Activated CD4-positive, alpha-beta T cell treated with anti-CD3 and anti-CD28 coated beads, Interleukin-2, amount 10 ng/mL, durations not matched to agents 24 days and 14 days (primary cell): ENCODE measurements around the gene COX7A2L. TPM values are rescaled to one million over a fixed set of nuclear protein-coding genes. Genes with fewer than 3 reads are reported as not detected.
"Not testable (repeated sequence)": the region's sequence is repeated elsewhere in the genome, so short reads cannot be mapped to it uniquely, and the experiment has no call there.

Source experiments
- DNase-seq: peaks from one replicate; pipeline ENCODE4 v3.0.0; 2022
- H3K27ac Mint-ChIP-seq: one replicate; pipeline ENCODE4 v1.8.0; 2022; ENCODE audit warnings: mild to moderate bottlenecking, mixed read lengths
- H3K27me3 Mint-ChIP-seq: one replicate; pipeline ENCODE4 v1.8.0; 2022; ENCODE audit warnings: mixed read lengths
- H3K36me3 Mint-ChIP-seq: one replicate; pipeline ENCODE4 v1.8.0; 2022; ENCODE audit warnings: low read depth, mild to moderate bottlenecking, mixed read lengths
- H3K4me1 Mint-ChIP-seq: one replicate; pipeline ENCODE4 v1.8.0; 2021; ENCODE audit warnings: mixed read lengths
- H3K4me3 Mint-ChIP-seq: one replicate; pipeline ENCODE4 v1.8.0; 2022; ENCODE audit warnings: mild to moderate bottlenecking, moderate library complexity, mixed read lengths
- H3K9me3 Mint-ChIP-seq: one replicate; pipeline ENCODE4 v1.8.0; 2021; ENCODE audit warnings: mixed read lengths
- intact Hi-C: fragments of 100-400 bp; cut with micrococcal nuclease; formaldehyde crosslinking; loops from one replicate; pipeline ENCODE4 v1.15.1; 2023
- total RNA-seq: library from RNA; stranded (reverse); gene quantifications from 2 replicates; pipeline ENCODE4 v1.2.3, GENCODE V29; 2022

Gene COX7A2L, protein sequence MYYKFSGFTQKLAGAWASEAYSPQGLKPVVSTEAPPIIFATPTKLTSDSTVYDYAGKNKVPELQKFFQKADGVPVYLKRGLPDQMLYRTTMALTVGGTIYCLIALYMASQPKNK
- 85.3 and 88.4 TPM in 2 replicates for total RNA-seq

DNA sequence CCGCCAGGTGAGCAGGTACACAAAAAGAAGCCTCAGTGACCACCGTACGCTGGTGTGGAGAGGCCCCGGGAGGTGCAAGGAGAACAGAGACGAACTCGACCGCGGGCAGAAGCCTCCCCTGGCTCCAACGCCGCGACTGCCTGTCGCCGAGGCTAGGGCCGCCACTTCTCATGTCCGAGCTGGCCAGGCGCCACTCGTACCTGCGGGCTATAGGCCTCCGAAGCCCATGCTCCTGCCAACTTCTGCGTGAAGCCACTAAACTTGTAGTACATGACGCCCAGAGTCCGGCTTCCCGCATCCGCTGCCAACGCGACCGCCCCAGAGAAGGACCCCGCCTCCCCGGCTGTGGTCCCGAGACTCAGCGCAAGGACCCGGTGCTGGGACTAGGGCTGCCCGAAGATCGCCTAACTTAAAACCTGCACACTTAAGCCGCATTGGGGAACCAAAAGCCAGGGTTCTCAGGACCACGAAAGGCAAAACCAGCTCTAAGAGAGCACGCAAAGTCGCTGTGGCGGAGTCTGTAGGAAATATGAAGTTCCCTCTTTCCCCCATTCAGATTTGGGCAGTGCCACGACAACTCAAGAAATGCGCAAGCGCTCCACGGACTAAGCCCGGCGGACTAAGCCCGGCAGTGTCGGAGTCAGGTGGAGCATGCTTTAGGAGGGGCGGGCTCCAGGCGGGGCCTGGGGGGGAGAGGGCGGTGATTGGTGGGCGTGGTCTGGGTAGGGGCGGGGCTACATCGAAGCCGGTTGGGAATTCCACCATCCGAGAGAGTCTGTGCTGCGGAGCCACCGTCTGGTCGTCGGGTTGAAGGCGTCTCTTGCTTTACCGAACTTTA is at the start of gene COX7A2L:
COX7A2L (minus strand) TSS at position 328 of the 838 bp plus-strand sequence; CDS start at position 272, 56 bp downstream.
- Mint-ChIP-seq H3K9me3 (no peaks in the 10 kb centered on the region), H3K27me3 (no peaks in the 10 kb centered on the region), H3K4me3 (peak within 1 kb of the TSS; percentile 90), H3K4me1 (peaks cover 44% of the 10 kb centered on the region), H3K36me3 (peaks cover 17% of the 10 kb centered on the region), H3K27ac (peak within 1 kb of the TSS; percentile 99)
- intact Hi-C loops, result loop anchor here (1.0 to 10.0 kb wide), 9 partner anchors 58 to 521 kb away; partner anchors contain the start of genes EML4 and MTA3
- peak; percentile 98 for DNase-seq

DNA sequence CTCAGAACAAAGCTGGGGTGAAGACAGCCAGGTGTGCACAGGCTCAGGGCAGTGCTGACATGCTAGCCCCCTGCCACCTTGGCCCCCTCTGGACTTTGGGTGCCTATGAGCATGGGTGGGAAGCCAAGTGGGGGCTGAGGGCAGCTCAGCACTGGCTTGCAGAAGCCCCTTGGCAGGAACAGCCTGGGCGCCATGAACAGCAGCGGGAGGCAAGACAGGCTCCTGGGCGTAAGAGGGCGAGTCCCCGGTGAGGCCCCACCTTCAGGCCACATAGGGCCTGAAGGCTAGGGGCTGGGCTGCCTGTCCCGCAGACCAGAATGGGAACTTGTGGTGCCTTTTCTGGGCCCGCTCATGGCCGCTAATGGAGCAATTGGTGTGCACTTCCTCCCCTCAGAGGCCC is 47.0 kb upstream of the COX7A2L start:
- H3K4me1 Mint-ChIP-seq, result no peaks in the 10 kb centered on the region
- H3K27ac Mint-ChIP-seq, result no peak overlapping the region
- H3K27me3 Mint-ChIP-seq, result peaks cover 4% of the 10 kb centered on the region
- no peaks in the 10 kb centered on the region for H3K36me3 Mint-ChIP-seq
- no peak overlapping the region for H3K4me3 Mint-ChIP-seq
- intact Hi-C loops, result no loop called here
- no peak for DNase-seq
- H3K9me3 Mint-ChIP-seq, result no peaks in the 10 kb centered on the region

DNA sequence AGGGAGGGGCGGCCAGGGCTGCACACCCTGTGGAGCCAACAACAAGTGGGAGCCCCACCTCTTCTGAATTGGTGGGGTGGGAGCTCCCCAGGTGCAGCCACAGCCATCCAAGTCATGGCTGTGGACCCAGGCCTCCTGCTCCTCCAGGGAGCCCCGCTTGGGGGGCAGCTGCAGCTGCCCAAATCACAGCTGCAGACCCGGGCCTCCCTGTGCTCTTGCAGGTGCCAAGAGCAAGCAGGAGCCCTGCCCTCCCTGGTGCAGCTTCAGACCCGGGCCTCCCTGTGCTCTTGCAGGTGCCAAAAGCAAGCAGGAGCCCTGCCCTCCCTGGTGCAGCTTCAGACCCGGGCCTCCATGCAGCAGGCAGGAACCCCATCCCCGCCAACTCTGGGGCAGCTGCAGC is 46.5 kb upstream of the COX7A2L start:
- H3K36me3 Mint-ChIP-seq, result no peaks in the 10 kb centered on the region
- H3K27me3 Mint-ChIP-seq, result peaks cover 5% of the 10 kb centered on the region
- no peak overlapping the region for H3K4me3 Mint-ChIP-seq
- DNase-seq, result no peak
- intact Hi-C loops, result no loop called here
- H3K4me1 Mint-ChIP-seq, result no peaks in the 10 kb centered on the region
- H3K27ac Mint-ChIP-seq, result no peak overlapping the region
- H3K9me3 Mint-ChIP-seq, result no peaks in the 10 kb centered on the region

DNA sequence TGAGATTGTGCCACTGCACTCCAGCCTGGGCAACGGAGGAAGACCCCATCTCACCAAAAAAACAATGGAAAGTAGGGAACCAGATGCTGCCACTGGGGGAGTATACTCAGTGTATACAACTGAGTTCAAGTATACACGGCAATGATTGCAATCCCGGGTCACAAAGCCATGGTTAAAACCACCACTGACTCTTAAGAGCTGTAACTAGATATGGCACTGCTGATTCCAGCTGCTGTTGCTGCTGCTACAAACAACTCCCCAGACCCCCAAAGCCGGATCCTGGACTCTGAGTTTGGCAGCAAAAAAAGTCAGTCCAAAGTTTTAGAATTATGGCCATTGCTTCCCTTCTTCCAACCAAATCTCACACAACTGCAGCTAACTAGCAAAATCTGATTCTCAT is 43.7 kb upstream of the COX7A2L start:
- H3K36me3 Mint-ChIP-seq, result no peaks in the 10 kb centered on the region
- no peaks in the 10 kb centered on the region for H3K9me3 Mint-ChIP-seq
- H3K27ac Mint-ChIP-seq, result no peak overlapping the region
- H3K4me1 Mint-ChIP-seq, result no peaks in the 10 kb centered on the region
- H3K27me3 Mint-ChIP-seq, result peaks cover 5% of the 10 kb centered on the region
- H3K4me3 Mint-ChIP-seq, result no peak overlapping the region
- DNase-seq, result no peak
- intact Hi-C loops, result no loop called here

DNA sequence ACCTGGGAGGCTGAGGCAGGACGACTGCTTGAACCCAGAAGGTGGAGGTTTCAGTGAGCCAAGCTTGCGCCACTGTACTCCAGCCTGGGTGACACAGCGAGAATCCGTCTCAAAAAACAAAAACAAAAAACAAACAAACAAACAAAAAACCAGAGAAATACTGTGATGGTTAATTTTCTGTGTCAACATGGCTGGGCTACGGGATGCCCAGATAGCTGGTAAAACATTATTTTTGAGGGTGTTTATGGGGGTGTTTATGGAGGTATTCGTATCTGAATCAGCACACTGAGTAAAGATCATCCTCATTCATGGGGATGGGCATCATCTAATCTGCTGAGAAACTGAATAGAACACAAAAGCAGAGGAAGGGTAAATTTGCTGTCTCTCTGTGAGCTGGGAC is 40.8 kb upstream of the COX7A2L start:
- H3K36me3 Mint-ChIP-seq, result no peaks in the 10 kb centered on the region
- no peak overlapping the region for H3K4me3 Mint-ChIP-seq
- H3K27ac Mint-ChIP-seq, result no peak overlapping the region
- no peaks in the 10 kb centered on the region for H3K9me3 Mint-ChIP-seq
- intact Hi-C loops, result no loop called here
- no peaks in the 10 kb centered on the region for H3K4me1 Mint-ChIP-seq
- peaks cover 9% of the 10 kb centered on the region for H3K27me3 Mint-ChIP-seq
- DNase-seq, result no peak

DNA sequence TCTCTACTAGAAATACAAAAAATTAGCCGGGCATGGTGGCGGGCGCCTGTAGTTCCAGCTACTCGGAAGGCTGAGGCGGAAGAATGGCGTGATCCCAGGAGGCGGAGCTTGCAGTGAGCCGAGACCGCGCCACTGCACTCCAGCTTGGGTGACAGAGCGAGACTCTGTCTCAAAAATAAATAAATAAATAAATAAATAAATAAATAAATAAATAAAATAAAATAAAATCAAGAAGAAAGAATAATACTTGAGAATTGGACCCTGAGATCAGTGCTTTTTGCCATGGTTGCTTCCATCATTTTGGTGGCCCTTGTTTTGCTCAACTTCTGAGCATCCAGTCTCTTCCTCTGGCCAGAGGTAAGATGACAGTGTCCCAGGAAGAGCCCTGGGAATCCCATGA is 37.0 kb upstream of the COX7A2L start:
- H3K27ac Mint-ChIP-seq, DNase-seq, intact Hi-C loops, H3K4me1 Mint-ChIP-seq, H3K4me3 Mint-ChIP-seq, H3K9me3 Mint-ChIP-seq, H3K36me3 Mint-ChIP-seq: not testable (repeated sequence)
- H3K27me3 Mint-ChIP-seq, result peaks cover 12% of the 10 kb centered on the region

DNA sequence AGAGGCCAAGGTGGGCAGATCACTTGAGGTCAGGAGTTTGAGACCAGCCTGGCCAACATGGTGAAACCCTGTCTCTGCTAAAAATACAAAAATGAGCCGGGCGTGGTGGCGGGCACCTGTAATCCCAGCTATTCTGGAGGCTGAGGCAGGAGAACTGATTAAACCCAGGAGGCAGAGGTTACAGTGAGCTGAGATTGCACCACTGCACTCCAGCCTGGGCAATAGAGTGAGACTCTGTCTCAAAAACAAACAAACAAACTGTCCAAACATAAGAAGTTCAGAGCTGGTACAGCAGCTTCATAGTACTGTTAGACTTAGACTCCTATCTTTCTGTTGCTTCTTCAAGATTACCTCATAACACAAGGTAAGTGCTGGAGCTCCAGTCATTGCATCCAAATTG is 32.3 kb upstream of the COX7A2L start:
- H3K36me3 Mint-ChIP-seq, H3K27me3 Mint-ChIP-seq, H3K27ac Mint-ChIP-seq, H3K9me3 Mint-ChIP-seq, intact Hi-C loops, H3K4me1 Mint-ChIP-seq, H3K4me3 Mint-ChIP-seq, DNase-seq: not testable (repeated sequence)

DNA sequence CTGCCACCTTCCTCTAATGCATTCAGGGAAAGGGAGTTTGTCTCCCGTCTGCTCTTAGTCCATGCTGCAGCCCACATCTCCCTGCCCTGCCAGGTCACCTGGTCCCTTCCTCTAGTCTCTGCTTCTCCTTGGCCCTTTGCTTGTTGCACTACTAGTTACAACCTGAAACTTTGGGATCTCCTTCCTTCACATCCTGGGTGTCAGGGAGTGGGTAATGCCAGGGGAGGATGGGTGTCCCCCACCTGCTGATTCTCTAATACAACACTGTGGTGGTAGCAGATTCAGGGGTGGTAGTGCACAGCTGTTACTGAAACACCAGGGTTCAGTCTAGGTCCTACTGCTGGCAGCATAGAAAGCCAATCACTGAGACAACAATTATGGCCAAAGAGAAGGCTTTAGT is 31.2 kb upstream of the COX7A2L start:
- Mint-ChIP-seq H3K36me3 (no peaks in the 10 kb centered on the region), H3K9me3 (no peaks in the 10 kb centered on the region), H3K27ac (no peak overlapping the region), H3K4me3 (no peak overlapping the region), H3K27me3 (peaks cover 8% of the 10 kb centered on the region), H3K4me1 (no peaks in the 10 kb centered on the region)
- intact Hi-C loops, result no loop called here
- no peak for DNase-seq

DNA sequence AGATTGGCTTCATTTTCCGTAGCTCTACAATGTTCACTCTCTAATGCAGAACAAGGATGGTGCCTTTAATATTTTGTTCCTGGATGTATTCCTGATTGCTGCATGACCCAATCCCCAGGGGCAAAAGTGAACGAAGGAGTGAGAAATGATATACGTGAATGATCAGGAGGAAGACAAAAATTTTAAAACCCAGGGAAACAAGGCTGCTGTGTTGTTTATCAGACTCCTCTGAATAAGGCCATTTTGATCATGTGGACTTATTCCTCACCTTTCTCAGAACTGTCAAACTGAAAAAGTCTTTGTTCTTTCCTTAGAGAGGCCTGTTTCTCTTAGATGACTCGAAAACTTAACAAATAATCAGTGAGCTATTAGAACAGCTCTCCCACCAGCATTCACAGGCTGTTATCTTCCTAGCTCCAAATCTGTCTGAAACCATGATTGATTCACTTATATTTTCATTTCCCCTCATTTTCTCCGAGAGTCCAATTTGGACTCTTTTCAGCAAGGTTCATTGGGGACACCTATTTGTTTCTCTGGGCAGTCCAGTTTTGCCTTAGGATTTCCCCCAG is 29.5 kb upstream of the COX7A2L start:
- H3K4me1 Mint-ChIP-seq, result no peaks in the 10 kb centered on the region

DNA sequence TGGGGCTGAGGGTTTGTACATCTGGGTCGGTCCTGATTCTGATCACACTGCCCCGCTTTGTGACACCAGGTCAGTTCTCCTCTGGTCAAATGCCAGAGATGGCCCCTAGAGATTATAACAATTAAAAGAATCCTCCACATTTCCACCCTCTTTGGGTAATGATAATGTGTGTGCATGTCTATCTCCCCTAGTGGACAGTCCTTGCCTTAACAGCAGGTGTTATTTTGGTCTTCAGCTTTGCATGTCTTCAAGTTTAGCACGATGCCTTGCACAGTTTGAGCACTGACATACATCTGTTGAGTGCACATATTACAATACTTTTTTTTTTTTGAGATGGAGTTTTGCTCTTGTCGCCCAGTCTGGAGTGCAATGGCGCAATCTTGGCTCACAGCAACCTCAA is 25.7 kb upstream of the COX7A2L start:
- DNase-seq, result no peak
- H3K9me3 Mint-ChIP-seq, result no peaks in the 10 kb centered on the region
- intact Hi-C loops, result no loop called here
- no peak overlapping the region for H3K27ac Mint-ChIP-seq
- H3K4me1 Mint-ChIP-seq, result no peaks in the 10 kb centered on the region
- H3K27me3 Mint-ChIP-seq, result peaks cover 5% of the 10 kb centered on the region
- no peak overlapping the region for H3K4me3 Mint-ChIP-seq
- no peaks in the 10 kb centered on the region for H3K36me3 Mint-ChIP-seq

More for the DNA sequence above, 29.5 kb upstream of the COX7A2L start:
- H3K9me3 Mint-ChIP-seq, result no peaks in the 10 kb centered on the region
- H3K27ac Mint-ChIP-seq, result no peak overlapping the region
- H3K36me3 Mint-ChIP-seq, result no peaks in the 10 kb centered on the region
- intact Hi-C loops, result no loop called here
- no peak overlapping the region for H3K4me3 Mint-ChIP-seq
- DNase-seq, result no peak
- peaks cover 8% of the 10 kb centered on the region for H3K27me3 Mint-ChIP-seq

DNA sequence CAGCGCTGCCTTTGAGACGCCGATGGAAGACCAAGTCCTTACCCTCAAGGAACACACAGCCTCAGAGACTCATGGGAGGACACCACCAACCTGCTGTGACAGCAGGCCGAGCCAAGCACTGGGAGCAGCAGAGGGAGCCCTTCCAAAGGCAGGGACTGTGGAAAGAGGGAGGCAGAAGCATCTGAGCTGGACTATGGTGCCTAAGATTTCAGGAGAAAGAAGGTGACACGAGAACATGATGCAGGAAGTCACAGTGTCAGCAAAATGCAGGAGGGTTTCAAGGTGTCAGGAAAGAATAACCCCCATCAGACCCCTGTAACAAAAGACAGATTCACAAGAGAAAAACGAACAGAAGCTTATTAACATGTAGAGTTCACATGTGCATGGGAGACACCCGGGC is 24.2 kb upstream of the COX7A2L start:
- Mint-ChIP-seq H3K36me3 (no peaks in the 10 kb centered on the region), H3K9me3 (no peaks in the 10 kb centered on the region), H3K27me3 (peaks cover 6% of the 10 kb centered on the region), H3K4me3 (no peak overlapping the region), H3K27ac (no peak overlapping the region), H3K4me1 (no peaks in the 10 kb centered on the region)
- intact Hi-C loops, result no loop called here
- no peak for DNase-seq

DNA sequence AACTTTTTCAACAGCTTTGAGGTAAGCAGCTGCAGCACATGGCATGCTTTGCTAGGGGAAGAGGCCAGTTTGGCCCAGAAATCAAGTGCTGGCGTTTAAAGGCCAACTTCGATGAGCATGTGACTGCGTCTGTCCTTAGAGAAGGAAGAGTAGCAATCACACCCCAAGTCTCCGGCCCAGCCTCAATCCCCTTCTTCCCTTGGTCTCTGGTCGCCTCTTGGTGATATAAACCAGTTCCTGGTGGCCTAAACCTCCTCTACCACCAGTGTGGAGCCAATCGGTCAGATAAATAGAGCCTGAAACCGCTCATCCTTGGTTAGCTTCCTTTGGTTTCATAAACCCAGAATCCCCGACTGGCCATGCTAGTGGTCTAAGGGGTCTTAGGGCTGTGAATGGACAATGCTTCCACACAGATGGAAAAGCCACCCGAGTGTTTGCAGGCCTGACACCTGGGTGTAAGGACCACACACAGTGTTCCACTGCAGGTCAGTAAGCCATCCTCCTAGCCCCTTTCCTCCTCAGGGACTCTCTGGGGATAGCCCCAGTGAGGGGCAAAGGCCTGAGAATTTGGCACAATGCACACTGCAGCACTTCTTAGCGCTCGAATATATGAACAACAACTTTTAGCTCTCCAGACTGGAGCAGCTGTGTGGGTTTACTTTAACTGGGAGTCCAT is 23.0 kb upstream of the COX7A2L start:
- no peak for DNase-seq
- H3K9me3 Mint-ChIP-seq, result no peaks in the 10 kb centered on the region
- no peak overlapping the region for H3K4me3 Mint-ChIP-seq
- H3K27ac Mint-ChIP-seq, result no peak overlapping the region
- no peaks in the 10 kb centered on the region for H3K36me3 Mint-ChIP-seq
- H3K4me1 Mint-ChIP-seq, result no peaks in the 10 kb centered on the region
- intact Hi-C loops, result no loop called here
- peaks cover 5% of the 10 kb centered on the region for H3K27me3 Mint-ChIP-seq

DNA sequence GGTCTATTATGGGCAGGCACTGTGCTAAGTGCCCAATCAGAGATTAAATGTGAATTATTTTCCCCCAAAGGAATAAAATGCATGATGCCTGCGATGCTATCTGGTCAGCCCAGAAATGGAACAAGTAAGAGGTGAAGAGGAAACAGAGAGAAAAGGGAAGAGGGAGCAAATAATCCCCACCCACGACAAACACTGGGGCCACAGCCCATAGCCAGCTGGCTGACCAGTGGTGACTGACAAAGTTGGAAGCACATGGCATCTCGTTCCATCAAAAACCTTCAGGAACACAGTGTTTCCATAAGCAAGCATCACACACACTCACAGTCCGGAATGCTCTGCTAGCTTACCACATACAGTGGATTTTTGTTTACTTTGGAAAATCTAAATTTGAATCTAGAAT is 21.1 kb upstream of the COX7A2L start:
- Mint-ChIP-seq H3K4me1 (no peaks in the 10 kb centered on the region), H3K4me3 (no peak overlapping the region), H3K9me3 (no peaks in the 10 kb centered on the region), H3K36me3 (no peaks in the 10 kb centered on the region), H3K27me3 (peaks cover 3% of the 10 kb centered on the region), H3K27ac (no peak overlapping the region)
- no peak for DNase-seq
- intact Hi-C loops, result no loop called here

DNA sequence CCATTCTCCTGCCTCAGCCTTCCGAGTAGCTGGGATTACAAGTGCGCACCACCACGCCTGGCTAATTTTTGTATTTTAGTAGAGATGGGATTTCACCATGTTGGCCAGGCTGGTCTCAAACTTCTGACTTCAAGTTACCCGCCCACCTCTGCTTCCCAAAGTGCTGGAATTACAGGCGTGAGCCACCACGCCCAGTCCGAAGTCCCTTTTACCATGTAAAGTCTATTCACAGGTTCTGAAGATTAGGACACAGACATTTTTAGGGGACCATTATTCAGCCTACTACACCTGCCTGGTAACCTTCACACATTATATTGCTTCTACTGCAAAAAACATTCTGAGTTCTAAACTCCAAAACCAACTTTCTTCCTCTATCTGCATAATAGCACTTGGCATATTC is 19.0 kb upstream of the COX7A2L start:
- DNase-seq, H3K36me3 Mint-ChIP-seq, H3K27ac Mint-ChIP-seq, H3K4me3 Mint-ChIP-seq, intact Hi-C loops, H3K9me3 Mint-ChIP-seq, H3K27me3 Mint-ChIP-seq, H3K4me1 Mint-ChIP-seq: not testable (repeated sequence)
